ENCODE results near the gene DUSP22.

DUSP22 gene

GRCh38 chr6:351011-351866 lies 59.0 kb downstream of the DUSP22 start:
- no peak for DNase-seq (ENCODE audit: low read depth, low spot score)

- no peak for DNase-seq (ENCODE audit: low read depth, low spot score)
These were observed 59.6 kb downstream of the DUSP22 start for GRCh38 chr6:351867-352289.

- DNase-seq (ENCODE audit: low read depth, low spot score) = no peak
These were observed 60.2 kb downstream of the DUSP22 start for GRCh38 chr6:352474-352873.

- no peak for DNase-seq (ENCODE audit: low read depth, low spot score)
These were observed 60.7 kb downstream of the DUSP22 start for GRCh38 chr6:352896-353470.

- DNase-seq (ENCODE audit: low read depth, low spot score) = no peak
These were observed 61.6 kb downstream of the DUSP22 start for GRCh38 chr6:353642-354614.

- no peak for DNase-seq (ENCODE audit: low read depth, low spot score)
These were observed 62.5 kb downstream of the DUSP22 start for GRCh38 chr6:354631-355280.

GRCh38 chr6:355373-356208 lies 63.3 kb downstream of the DUSP22 start:
- no peak for DNase-seq (ENCODE audit: low read depth, low spot score)

GRCh38 chr6:356828-357251 lies 64.6 kb downstream of the DUSP22 start:
- DNase-seq (ENCODE audit: low read depth, low spot score) = no peak

- no peak for DNase-seq (ENCODE audit: low read depth, low spot score)
These were observed 65.0 kb downstream of the DUSP22 start for GRCh38 chr6:357261-357790.

- no peak for DNase-seq (ENCODE audit: low read depth, low spot score)
These were observed 65.6 kb downstream of the DUSP22 start for GRCh38 chr6:357791-358341.

- DNase-seq (ENCODE audit: low read depth, low spot score) = no peak
These were observed 66.1 kb downstream of the DUSP22 start for GRCh38 chr6:358432-358831.

GRCh38 chr6:358847-359246 lies 66.6 kb downstream of the DUSP22 start:
- no peak for DNase-seq (ENCODE audit: low read depth, low spot score)

GRCh38 chr6:359261-360035 lies 67.2 kb downstream of the DUSP22 start:
- DNase-seq (ENCODE audit: low read depth, low spot score) = no peak

GRCh38 chr6:360349-360748 lies 68.1 kb downstream of the DUSP22 start:
- no peak for DNase-seq (ENCODE audit: low read depth, low spot score)

- DNase-seq (ENCODE audit: low read depth, low spot score) = no peak
These were observed 68.6 kb downstream of the DUSP22 start for GRCh38 chr6:360764-361373.

GRCh38 chr6:361411-362132 lies 69.3 kb downstream of the DUSP22 start:
- DNase-seq (ENCODE audit: low read depth, low spot score) = no peak

- DNase-seq (ENCODE audit: low read depth, low spot score) = no peak
These were observed 70.1 kb downstream of the DUSP22 start for GRCh38 chr6:362231-362923.

GRCh38 chr6:362924-363249 lies 70.6 kb downstream of the DUSP22 start:
- DNase-seq (ENCODE audit: low read depth, low spot score) = no peak

Measured in activated naive CD8-positive, alpha-beta T cell treated with anti-CD3 and anti-CD28 coated beads, Interleukin-2, amount 50 U/mL, for 16 hours (primary cell).